Aorta (tissue), 5 donors: ENCODE results near the gene CRYBA2. TPM values are rescaled to one million over a fixed set of nuclear protein-coding genes. Genes with fewer than 3 reads are reported as not detected.

Experiments used
- ATAC-seq: fragments of 200-7000 bp; cut with Tn5 transposase; one replicate; pipeline ENCODE4 v1.9.1; 2022; ENCODE audit warnings: moderate library complexity; ENCODE audit not compliant: low FRiP score
- DNase-seq, 2 donors: peaks; one replicate each; pipeline ENCODE4 v3.0.0-alpha.2; 2020
- H3K27ac ChIP-seq, 2 donors: one replicate each; pipeline ENCODE4 v1.5.1; 2013; ENCODE audit warnings: low read length in 2 of 2, mild to moderate bottlenecking in 2 of 2, moderate library complexity in 2 of 2, control low read depth in 1 of 2, inconsistent platforms in 1 of 2, low read depth in 1 of 2
- H3K27me3 ChIP-seq, 2 donors: one replicate each; pipeline ENCODE4 v1.6.1; 2013; ENCODE audit warnings: control low read depth in 1 of 2, low read length in 1 of 2, mild to moderate bottlenecking in 1 of 2, moderate library complexity in 1 of 2; ENCODE audit not compliant: insufficient read depth in 2 of 2, control insufficient read depth in 1 of 2
- H3K36me3 ChIP-seq, 2 donors: one replicate each; pipeline ENCODE4 v1.6.1; 2013; ENCODE audit warnings: control low read depth in 1 of 2, low read length in 1 of 2, mild to moderate bottlenecking in 1 of 2; ENCODE audit not compliant: insufficient read depth in 2 of 2, control insufficient read depth in 1 of 2
- H3K4me1 ChIP-seq, 2 donors: one replicate each; pipeline ENCODE4 v1.6.1; 2013; ENCODE audit warnings: low read length in 2 of 2, control low read depth in 1 of 2, mild to moderate bottlenecking in 1 of 2, moderate library complexity in 1 of 2; ENCODE audit not compliant: insufficient read depth in 2 of 2, control insufficient read depth in 1 of 2
- H3K4me3 ChIP-seq, 2 donors: one replicate each; pipeline ENCODE4 v1.5.1; 2013; ENCODE audit warnings: low read length in 2 of 2, control low read depth in 1 of 2, mild to moderate bottlenecking in 1 of 2
- H3K9me3 ChIP-seq: one replicate; pipeline ENCODE4 v1.6.1; 2013; ENCODE audit warnings: mild to moderate bottlenecking, low read length; ENCODE audit not compliant: control insufficient read depth
- WGBS, 2 donors: extraction: QIAGEN DNeasy Blood & Tissue Kit; methylation state at CpG; one replicate each; pipeline ENCODE4 v1.1.7; 2013; 5-methylcytosine and 5-hydroxymethylcytosine counted together
- intact Hi-C, 2 donors: fragments of 100-400 bp; cut with DNase I; formaldehyde crosslinking; loops; one replicate each; pipeline versions ENCODE4 v1.14.2 to v1.15.0; 2022
- polyA plus RNA-seq, 2 donors: library from polyadenylated mRNA; stranded (reverse); fragments of 200-250 nt; gene quantifications; one replicate each; pipeline ENCODE4 v1.2.3, GENCODE V29; 2013
- total RNA-seq, 2 donors: library from RNA; stranded (reverse); fragmentation: NEBNext Ultra II Directional; extraction: Animal tissue kit (Norgen Biotek cat#: 25700); gene quantifications; one replicate each; pipeline ENCODE4 v1.2.1, GENCODE V29; 2021
- donor health status: healthy with polysubstance abuse.
- donor health status: Bipolar disorder and iron deficiency.
- donor health status: DM: no; HTN: no; CAD: no.
- donor health status: DM: no; HTN: no; CAD: no.
- donor health status: DM: yes; HTN: yes; CAD: no.

The CRYBA2 gene
- total and polyA plus RNA-seq, 4 donors, result not detected

DNA sequence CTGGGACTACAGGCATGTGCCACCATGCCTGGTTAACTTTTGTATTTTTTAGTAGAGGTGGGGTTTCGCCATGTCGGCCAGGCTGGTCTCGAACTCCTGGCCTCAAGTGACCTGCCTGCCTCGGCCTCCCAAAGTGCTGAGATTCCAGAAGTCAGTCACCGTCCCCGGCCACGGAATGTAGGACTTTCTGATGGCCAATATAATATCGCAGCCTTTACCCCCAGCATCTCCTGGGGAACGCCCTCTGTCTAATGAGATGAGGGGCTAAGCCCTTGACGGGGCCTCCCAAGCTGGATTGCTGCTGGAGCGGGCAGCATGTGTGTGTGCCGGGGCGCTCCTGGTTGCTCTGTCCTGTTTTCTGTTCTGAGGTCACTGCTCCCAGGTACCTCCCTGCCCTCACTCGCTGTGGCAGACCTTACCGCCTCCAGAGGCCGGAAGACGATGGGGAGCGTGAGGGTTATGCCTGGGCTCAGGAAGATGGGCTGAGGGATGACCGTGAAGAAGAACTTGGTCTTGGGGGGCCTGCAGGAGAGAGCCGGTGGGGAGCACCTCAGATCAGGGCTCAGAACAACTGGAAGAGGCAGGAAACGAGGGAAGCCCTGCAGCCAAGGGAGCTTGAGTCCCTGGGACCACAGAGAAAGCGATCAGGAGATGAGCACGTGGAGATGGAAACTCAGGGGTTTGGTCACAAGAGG lies 39.0 kb upstream of the CRYBA2 start:
- peak in 1 of 2 donors; percentile 56 for DNase-seq
- WGBS, 2 donors, result 83 to 84% methylated on average over 23 of the region's 23 CpGs

DNA sequence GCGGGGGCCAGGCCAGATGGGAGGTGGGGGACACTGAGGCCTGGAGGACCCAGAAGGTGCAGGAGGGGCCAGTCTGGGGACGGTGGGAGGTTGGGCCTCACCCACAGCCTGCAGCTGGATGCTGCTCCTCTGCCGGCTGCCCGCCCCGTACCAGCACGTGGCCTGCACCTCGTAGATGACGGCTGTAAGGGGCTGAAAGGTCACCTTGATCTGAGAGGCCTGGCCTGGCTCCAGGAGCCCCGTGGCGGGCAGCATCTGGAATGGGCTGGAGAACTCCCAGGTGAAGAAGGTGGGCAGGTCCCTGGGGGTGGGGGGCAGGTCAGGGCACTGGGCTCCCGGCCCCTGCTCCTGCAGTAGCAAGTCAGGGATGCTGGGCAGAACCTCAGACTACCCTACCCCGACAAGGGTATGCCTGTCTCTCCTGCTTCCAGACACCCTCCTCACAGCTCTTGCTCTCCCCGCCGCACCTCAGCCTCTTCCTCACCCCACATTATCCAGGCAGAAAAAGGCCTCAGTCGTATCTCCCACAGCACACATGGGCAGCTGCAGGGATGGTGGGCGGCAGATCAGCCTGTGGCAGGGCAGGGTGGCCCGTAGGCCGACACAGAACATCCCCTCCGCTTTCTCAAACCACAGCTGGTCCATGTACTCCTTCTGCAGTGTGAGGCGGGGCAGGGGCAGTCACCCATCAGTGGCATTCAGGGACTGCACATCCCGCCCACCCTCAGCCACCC lies 38.0 kb upstream of the CRYBA2 start:
- H3K4me3 ChIP-seq, result no peak overlapping the region
- no peaks in the 10 kb centered on the region for H3K27me3 ChIP-seq
- H3K9me3 ChIP-seq, result no peaks in the 10 kb centered on the region
- DNase-seq (peak in 1 of 2 donors; percentile 62), ATAC-seq (no peak)
- no peaks in the 10 kb centered on the region for H3K4me1 ChIP-seq
- WGBS, 2 donors, result 83 to 84% methylated on average over 20 to 21 of the region's 21 CpGs
- H3K27ac ChIP-seq, result no peak overlapping the region
- intact Hi-C loops, result no loop called here
- no peaks in the 10 kb centered on the region for H3K36me3 ChIP-seq

More for the DNA sequence above, 39.0 kb upstream of the CRYBA2 start:
- Histone ChIP-seq H3K9me3 (no peaks in the 10 kb centered on the region), H3K4me1 (no peaks in the 10 kb centered on the region), H3K27ac (no peak overlapping the region), H3K27me3 (no peaks in the 10 kb centered on the region), H3K4me3 (no peak overlapping the region), H3K36me3 (no peaks in the 10 kb centered on the region)
- no peak for ATAC-seq
- intact Hi-C loops, result no loop called here

DNA sequence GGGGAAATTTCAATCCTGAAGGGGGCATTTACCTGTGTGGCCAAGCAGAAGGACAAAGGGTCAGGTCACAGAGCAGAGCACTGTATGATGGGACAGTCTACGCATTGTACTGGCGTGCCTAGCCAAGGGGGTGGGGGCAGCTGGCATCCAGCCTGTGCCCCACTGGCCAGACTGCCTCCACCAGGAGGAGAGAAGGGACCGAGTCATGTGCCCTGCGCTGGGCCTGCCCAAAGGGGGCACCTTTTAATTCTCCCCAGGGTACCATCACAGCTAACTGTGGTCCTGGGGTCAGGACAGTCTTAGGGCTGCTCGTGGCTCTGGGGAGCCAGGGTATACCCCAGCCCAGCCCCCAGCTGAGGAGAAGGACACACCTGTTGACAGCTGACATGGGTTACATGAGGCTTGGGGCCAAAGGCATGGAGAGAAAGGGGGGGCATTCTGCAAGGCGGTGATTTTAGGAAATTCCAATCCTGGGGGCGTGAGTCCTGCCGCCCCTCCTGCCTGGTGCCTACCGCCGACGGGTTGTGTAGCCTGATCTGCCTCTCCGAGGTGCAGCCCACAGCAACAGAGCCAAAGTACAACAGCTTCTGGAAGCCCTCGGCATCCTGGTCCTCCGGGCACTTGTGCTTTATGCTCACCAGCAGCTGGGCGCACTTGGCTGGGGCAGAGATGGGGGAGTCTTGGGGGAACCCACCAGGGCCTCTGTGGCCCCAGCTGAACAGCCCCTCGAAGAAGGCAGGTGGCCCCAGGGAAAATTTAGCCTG lies 37.1 kb upstream of the CRYBA2 start:
- Histone ChIP-seq H3K4me1 (no peaks in the 10 kb centered on the region), H3K4me3 (no peak overlapping the region), H3K27me3 (no peaks in the 10 kb centered on the region), H3K36me3 (no peaks in the 10 kb centered on the region), H3K9me3 (no peaks in the 10 kb centered on the region), H3K27ac (no peak overlapping the region)
- intact Hi-C loops, result no loop called here
- ATAC-seq (no peak), DNase-seq (peak in 1 of 2 donors; percentile 64)
- WGBS, 2 donors, result 77 to 83% methylated on average over 16 of the region's 16 CpGs

DNA sequence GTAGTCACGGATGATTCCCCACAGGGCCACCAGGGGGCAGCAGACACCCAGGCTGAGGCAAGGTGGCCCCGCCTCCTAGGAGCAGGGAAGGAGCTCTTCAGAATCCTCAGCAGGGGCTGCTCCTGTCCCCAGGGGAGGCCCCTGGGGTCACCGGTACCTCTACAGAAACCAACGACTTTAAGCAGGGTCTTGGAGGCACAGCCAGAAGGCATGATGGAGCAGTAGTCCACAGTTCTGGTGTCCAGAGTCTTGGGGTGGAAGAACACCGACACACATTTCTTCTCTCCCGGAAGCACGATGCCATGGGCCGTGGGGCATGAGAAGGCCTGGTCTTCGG lies 36.6 kb upstream of the CRYBA2 start:
- intact Hi-C loops, result loop anchor here (10.0 kb wide), 1 partner anchor 125 kb away; no protein-coding TSS in a partner anchor
- no peak overlapping the region for H3K4me3 ChIP-seq
- no peaks in the 10 kb centered on the region for H3K36me3 ChIP-seq
- H3K27ac ChIP-seq, result no peak overlapping the region
- DNase-seq, result peak; percentile 83 to 93
- WGBS, 2 donors, result 33 to 36% methylated on average over 9 of the region's 9 CpGs
- H3K27me3 ChIP-seq, result no peaks in the 10 kb centered on the region
- H3K9me3 ChIP-seq, result no peaks in the 10 kb centered on the region
- peak; percentile 81 for ATAC-seq
- H3K4me1 ChIP-seq, result no peaks in the 10 kb centered on the region

DNA sequence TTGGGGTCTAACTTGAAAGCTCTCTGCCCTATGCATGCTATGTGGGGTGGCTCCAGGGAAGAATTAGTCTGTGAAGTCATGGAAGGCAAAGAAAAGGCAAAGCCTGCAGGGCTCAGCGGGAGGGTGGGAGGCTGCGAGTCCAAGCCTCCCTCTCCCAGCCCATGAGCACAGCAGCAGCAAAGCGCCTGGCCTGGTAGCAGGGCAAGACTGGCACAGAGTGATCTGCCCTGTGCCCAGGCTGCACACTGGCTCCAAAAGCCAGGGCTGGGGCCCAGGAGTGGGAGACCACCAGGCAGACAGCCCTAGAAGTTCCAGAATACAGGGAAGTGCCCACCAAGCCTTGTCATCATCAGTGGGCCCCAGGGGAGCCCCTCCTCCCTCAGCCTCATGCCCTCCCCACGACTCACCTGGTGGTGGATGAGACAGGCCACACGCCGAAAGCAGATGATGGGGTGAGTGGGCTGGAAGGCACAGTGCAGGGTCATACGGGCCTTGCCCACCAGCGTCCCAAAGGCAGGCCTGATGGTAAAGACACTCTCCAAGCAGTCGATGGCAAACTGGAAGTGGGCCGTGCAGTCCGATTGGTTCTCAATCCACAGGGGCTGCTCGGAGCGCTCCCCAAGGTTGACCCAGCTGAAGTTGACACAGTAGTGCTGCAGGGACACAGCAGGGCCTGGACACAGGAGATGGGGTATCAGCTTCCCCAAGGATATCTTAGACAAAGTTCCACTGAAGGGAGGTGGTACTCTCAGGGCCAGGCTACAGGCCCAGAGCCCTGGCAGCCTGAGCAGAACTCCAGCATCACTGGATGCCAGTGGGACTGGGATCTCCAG lies 36.0 kb upstream of the CRYBA2 start:
- no peaks in the 10 kb centered on the region for H3K9me3 ChIP-seq
- H3K27ac ChIP-seq, result no peak overlapping the region
- intact Hi-C loops, result loop anchor here (10.0 kb wide), 1 partner anchor 126 kb away; no protein-coding TSS in a partner anchor
- no peaks in the 10 kb centered on the region for H3K27me3 ChIP-seq
- DNase-seq (peak in 1 of 2 donors; percentile 71), ATAC-seq (peak; percentile 2)
- no peaks in the 10 kb centered on the region for H3K4me1 ChIP-seq
- WGBS, 2 donors, result 76 to 77% methylated on average over 13 of the region's 13 CpGs
- H3K4me3 ChIP-seq, result no peak overlapping the region
- no peaks in the 10 kb centered on the region for H3K36me3 ChIP-seq

DNA sequence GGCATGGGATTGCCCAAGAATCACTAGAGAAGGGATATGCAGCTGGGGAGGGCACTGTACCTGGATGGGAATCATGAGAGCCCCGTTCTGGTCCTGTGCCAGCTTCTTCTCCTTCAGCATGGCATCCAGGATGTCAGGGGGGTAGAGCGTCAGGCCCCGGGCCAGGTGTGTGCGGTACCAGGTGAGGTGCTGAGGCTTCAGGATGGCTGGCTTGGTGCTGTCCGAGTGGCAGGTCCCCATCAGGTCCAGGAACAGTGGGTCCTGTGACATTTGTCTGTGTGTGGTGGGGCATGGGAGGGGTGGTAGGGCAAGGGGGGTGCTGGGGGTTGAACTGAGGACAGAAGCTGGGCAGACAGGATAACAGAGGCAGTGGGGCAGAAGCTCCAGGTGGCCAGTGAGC lies 34.9 kb upstream of the CRYBA2 start:
- intact Hi-C loops, result loop anchor here (10.0 kb wide), 1 partner anchor 127 kb away; no protein-coding TSS in a partner anchor
- Histone ChIP-seq H3K27ac (no peak overlapping the region), H3K36me3 (no peaks in the 10 kb centered on the region), H3K9me3 (no peaks in the 10 kb centered on the region), H3K27me3 (no peaks in the 10 kb centered on the region), H3K4me3 (no peak overlapping the region), H3K4me1 (no peaks in the 10 kb centered on the region)
- DNase-seq (peak in 1 of 2 donors; percentile 46), ATAC-seq (no peak)
- WGBS, 2 donors, result 81 to 82% methylated on average over 5 of the region's 5 CpGs

DNA sequence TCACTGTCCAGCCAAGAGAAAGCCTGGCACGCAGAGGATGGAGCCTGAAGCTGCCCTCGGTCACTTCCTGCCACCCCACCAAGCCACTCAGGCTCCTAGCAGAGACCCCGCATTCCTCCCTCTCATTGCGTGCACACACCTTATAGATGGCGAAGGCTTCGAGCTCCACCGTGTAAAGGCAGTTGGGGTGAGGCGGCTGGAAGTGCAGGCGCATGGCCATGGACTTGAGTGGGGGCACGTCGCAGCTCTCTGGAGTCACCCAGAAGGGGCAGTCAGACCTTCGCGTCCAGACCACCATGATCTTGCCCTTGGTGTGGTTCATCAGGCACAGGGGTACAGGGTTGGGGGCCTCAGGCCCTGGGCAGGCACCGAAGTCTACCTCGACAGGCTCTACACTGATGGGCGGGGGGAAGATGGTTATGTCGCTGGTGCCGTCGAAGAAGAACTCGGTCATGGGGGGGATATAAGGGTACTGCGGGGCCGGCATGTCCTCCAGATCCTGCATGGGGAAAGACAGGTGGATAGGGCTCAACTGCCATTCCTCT lies 34.4 kb upstream of the CRYBA2 start:
- peak in 1 of 2 donors; percentile 60 for DNase-seq
- Histone ChIP-seq H3K27me3 (no peaks in the 10 kb centered on the region), H3K27ac (no peak overlapping the region), H3K4me3 (no peak overlapping the region), H3K36me3 (no peaks in the 10 kb centered on the region), H3K4me1 (no peaks in the 10 kb centered on the region), H3K9me3 (no peaks in the 10 kb centered on the region)
- intact Hi-C loops, result loop anchor here (10.0 kb wide), 1 partner anchor 127 kb away; no protein-coding TSS in a partner anchor
- 94 to 95% methylated on average over 22 of the region's 22 CpGs for whole genome bisulfite sequencing, 2 donors
- no peak for ATAC-seq

DNA sequence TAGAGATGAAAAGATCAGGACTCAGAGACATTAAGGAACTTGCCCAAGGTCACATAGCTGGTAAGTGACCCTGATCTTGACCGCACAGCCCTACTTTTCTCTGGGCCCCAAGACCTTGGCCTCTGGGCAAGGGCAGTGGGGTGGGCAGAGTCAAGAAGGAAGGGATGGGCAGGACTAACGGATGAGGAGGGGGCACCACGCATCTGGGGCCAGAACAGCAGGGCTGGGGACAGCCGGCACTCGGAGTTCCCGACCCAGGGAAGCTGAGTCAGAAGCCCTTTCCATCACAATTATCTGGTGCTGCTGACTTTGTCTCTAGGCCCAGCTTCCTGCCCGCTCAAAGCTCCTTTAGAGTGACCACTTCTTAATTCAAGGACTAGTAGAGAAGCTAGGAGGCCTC lies 33.7 kb upstream of the CRYBA2 start:
- H3K27ac ChIP-seq, result no peak overlapping the region
- peak in 1 of 2 donors; percentile 32 for DNase-seq
- WGBS, 2 donors, result 92 to 95% methylated on average over 7 of the region's 7 CpGs
- no peak overlapping the region for H3K4me3 ChIP-seq
- H3K27me3 ChIP-seq, result no peaks in the 10 kb centered on the region
- H3K36me3 ChIP-seq, result no peaks in the 10 kb centered on the region
- intact Hi-C loops, result loop anchor here (10.0 kb wide), 1 partner anchor 128 kb away; no protein-coding TSS in a partner anchor
- H3K4me1 ChIP-seq, result no peaks in the 10 kb centered on the region
- H3K9me3 ChIP-seq, result no peaks in the 10 kb centered on the region
- no peak for ATAC-seq
